Liver (tissue), 9 donors: ENCODE measurements around the gene KRTAP3-3. TPM values are rescaled to one million over a fixed set of nuclear protein-coding genes. Genes with fewer than 3 reads are reported as not detected.

Source experiments
- DNase-seq: peaks from one replicate; pipeline ENCODE4 v3.0.0-alpha.2; 2017; ENCODE audit warnings: low spot score
- H3K27ac ChIP-seq, 2 donors: one replicate each; pipeline ENCODE4 v1.7.0; 2013; ENCODE audit warnings: inconsistent platforms in 2 of 2, low read length in 2 of 2, control low read depth in 1 of 2, low read depth in 1 of 2, mild to moderate bottlenecking in 1 of 2
- H3K27me3 ChIP-seq, 4 donors: one replicate each; pipeline versions ENCODE4 v1.6.1 to v1.7.0; 2013; ENCODE audit warnings: low read length in 3 of 4, inconsistent platforms in 1 of 4, mild to moderate bottlenecking in 1 of 4, moderate library complexity in 1 of 4; ENCODE audit not compliant: control insufficient read depth in 4 of 4, insufficient read depth in 4 of 4
- H3K36me3 ChIP-seq, 4 donors: one replicate each; pipeline versions ENCODE4 v1.6.1 to v1.7.0; 2013; ENCODE audit warnings: low read length in 3 of 4, mild to moderate bottlenecking in 3 of 4, low read depth in 1 of 4, moderate library complexity in 1 of 4; ENCODE audit not compliant: control insufficient read depth in 4 of 4, insufficient read depth in 3 of 4
- H3K4me1 ChIP-seq, 4 donors: one replicate each; pipeline versions ENCODE4 v1.6.1 to v1.7.0; 2013; ENCODE audit warnings: low read length in 3 of 4, mild to moderate bottlenecking in 3 of 4, moderate library complexity in 1 of 4; ENCODE audit not compliant: control insufficient read depth in 4 of 4, insufficient read depth in 4 of 4
- H3K4me3 ChIP-seq, 3 donors: one replicate each; pipeline versions ENCODE4 v1.6.1 to v1.7.0; 2013; ENCODE audit warnings: low read length in 3 of 3, control low read depth in 1 of 3, low read depth in 1 of 3, mild to moderate bottlenecking in 1 of 3
- H3K9ac ChIP-seq, 2 donors: one replicate each; pipeline ENCODE4 v1.7.0; 2013; ENCODE audit warnings: low read length in 2 of 2, mild to moderate bottlenecking in 2 of 2, moderate library complexity in 2 of 2, control low read depth in 1 of 2, low read depth in 1 of 2
- H3K9me3 ChIP-seq, 4 donors: one replicate each; pipeline versions ENCODE4 v1.6.1 to v1.7.0; 2013; ENCODE audit warnings: low read length in 3 of 4; ENCODE audit not compliant: control insufficient read depth in 4 of 4
- CTCF ChIP-seq: fragments of 150-350 bp; IDR thresholded peaks from 2 replicates; pipeline ENCODE4 v1.5.1; 2017; ENCODE audit warnings: improper control_type of control experiment, low read depth, low read length; ENCODE audit not compliant: missing input control
- EGR1 ChIP-seq, 2 donors: IDR thresholded peaks; 2 replicates each; pipeline ENCODE4 v1.6.1; 2016 to 2018; ENCODE audit warnings: antibody characterized with exemption in 2 of 2, low read depth in 2 of 2
- FOXA1 ChIP-seq: IDR thresholded peaks from 2 replicates; pipeline ENCODE4 v1.6.1; 2016; ENCODE audit warnings: antibody characterized with exemption
- FOXA2 ChIP-seq: IDR thresholded peaks from 2 replicates; pipeline ENCODE4 v1.6.1; 2016; ENCODE audit warnings: antibody characterized with exemption
- HNF4A ChIP-seq, 2 donors: conservative IDR thresholded peaks; 2 replicates each; pipeline ENCODE4 v1.6.1; 2016; ENCODE audit warnings: antibody characterized with exemption in 2 of 2, mild to moderate bottlenecking in 2 of 2
- JUND ChIP-seq, 2 donors: IDR thresholded peaks; 2 replicates each; pipeline ENCODE4 v1.6.1; 2016; ENCODE audit warnings: antibody characterized with exemption in 2 of 2
- NR2F2 ChIP-seq: IDR thresholded peaks from 2 replicates; pipeline ENCODE4 v1.6.1; 2016; ENCODE audit warnings: antibody characterized with exemption
- RAD21 ChIP-seq, 2 donors: IDR thresholded peaks; 2 replicates each; pipeline ENCODE4 v1.6.1; 2016; ENCODE audit warnings: antibody characterized with exemption in 2 of 2, mild to moderate bottlenecking in 2 of 2
- REST ChIP-seq: IDR thresholded peaks from 2 replicates; pipeline ENCODE4 v1.6.1; 2016; ENCODE audit warnings: antibody characterized with exemption, mild to moderate bottlenecking
- RXRA ChIP-seq, 2 donors: IDR thresholded peaks; 2 replicates each; pipeline ENCODE4 v1.6.1; 2017 to 2018; ENCODE audit warnings: antibody characterized with exemption in 2 of 2, mild to moderate bottlenecking in 1 of 2
- SP1 ChIP-seq: IDR thresholded peaks from 2 replicates; pipeline ENCODE4 v1.6.1; 2018; ENCODE audit warnings: antibody characterized with exemption, mild to moderate bottlenecking
- TAF1 ChIP-seq: conservative IDR thresholded peaks from 2 replicates; pipeline ENCODE4 v1.6.1; 2016; ENCODE audit warnings: antibody characterized with exemption, mild to moderate bottlenecking
- WGBS: extraction: QIAGEN DNeasy Blood & Tissue Kit; methylation state at CpG from one replicate; pipeline ENCODE4 v1.1.7; 2013; 5-methylcytosine and 5-hydroxymethylcytosine counted together
- polyA plus RNA-seq, 2 donors: library from polyadenylated mRNA; stranded (reverse) in 1 of 2; unstranded in 1 of 2; fragments of 200-250 nt in 1 of 2; fragments of >200 nt in 1 of 2; fragmentation: Nextera tagmentation in 1 of 2; extraction: Ambion mirVana in 1 of 2; gene quantifications; one replicate each; pipeline versions ENCODE4 v1.2.1 to v1.2.3, GENCODE V29; 2013 to 2015
- total RNA-seq, 2 donors: library from RNA; depleted of rRNA; stranded (reverse); fragments of >200 nt; gene quantifications; one replicate each; pipeline ENCODE4 v1.2.3, GENCODE V29; 2014
- TF ChIP-seq, protein P1 (sequence below): IDR thresholded peaks from 2 replicates; pipeline ENCODE4 v1.6.1; 2016; ENCODE audit warnings: antibody characterized with exemption
- TF ChIP-seq, protein P2 (sequence below): IDR thresholded peaks from 2 replicates; pipeline ENCODE4 v1.6.1; 2016; ENCODE audit warnings: antibody characterized with exemption
- donor health status: healthy.
- donor health status: healthy.
- donor health status: healthy.
- donor health status: healthy.
- donor health status: healthy.

KRTAP3-3 gene
- total and polyA plus RNA-seq, 4 donors, result not detected

DNA sequence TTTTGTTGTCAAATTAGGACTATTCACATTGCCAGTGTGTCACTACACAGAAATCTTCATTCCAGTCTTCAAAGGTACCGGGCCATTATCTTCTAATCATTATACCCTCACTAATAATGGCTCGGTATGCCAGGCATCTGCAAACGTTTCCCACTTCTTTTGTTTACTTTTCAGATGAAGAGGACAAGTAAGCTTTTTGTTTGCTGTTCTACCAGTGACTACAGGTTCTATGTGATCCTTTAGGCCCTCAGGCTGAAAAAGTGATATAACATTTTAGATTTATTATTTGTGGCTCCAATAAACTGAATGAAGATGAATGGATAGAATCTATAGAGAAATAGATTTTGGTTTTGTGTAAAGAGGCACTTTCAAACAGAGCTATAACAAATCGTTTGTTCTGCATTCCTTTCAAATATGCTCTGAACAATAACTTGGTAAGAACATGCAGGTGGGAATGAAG, 15.4 kb upstream of the KRTAP3-3 start:
- Histone ChIP-seq H3K9ac (no peak overlapping the region), H3K36me3 (no peaks in the 10 kb centered on the region), H3K4me1 (no peaks in the 10 kb centered on the region), H3K4me3 (no peak overlapping the region), H3K27me3 (peaks cover 0 to 2% (median 0%) of the 10 kb centered on the region in 4 donors), H3K9me3 (no peaks in the 10 kb centered on the region), H3K27ac (no peak overlapping the region)
- WGBS, result 42% methylated on average over 4 of the region's 4 CpGs
- no peak for DNase-seq
- TF ChIP-seq EGR1 (IDR thresholded peaks at IDR 0.05; ENCODE audit: low read depth in 2 of 2) (no peak), HNF4A (conservative IDR thresholded peaks at IDR 0.05) (no peak), FOXA1 (no peak), NR2F2 (no peak), RAD21 (IDR thresholded peaks at IDR 0.05) (no peak), RXRA (IDR thresholded peaks at IDR 0.05) (no peak), SP1 (no peak), CTCF (no peak)
- TF ChIP-seq, protein P1, sequence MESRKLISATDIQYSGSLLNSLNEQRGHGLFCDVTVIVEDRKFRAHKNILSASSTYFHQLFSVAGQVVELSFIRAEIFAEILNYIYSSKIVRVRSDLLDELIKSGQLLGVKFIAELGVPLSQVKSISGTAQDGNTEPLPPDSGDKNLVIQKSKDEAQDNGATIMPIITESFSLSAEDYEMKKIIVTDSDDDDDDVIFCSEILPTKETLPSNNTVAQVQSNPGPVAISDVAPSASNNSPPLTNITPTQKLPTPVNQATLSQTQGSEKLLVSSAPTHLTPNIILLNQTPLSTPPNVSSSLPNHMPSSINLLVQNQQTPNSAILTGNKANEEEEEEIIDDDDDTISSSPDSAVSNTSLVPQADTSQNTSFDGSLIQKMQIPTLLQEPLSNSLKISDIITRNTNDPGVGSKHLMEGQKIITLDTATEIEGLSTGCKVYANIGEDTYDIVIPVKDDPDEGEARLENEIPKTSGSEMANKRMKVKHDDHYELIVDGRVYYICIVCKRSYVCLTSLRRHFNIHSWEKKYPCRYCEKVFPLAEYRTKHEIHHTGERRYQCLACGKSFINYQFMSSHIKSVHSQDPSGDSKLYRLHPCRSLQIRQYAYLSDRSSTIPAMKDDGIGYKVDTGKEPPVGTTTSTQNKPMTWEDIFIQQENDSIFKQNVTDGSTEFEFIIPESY, result no peak

GRCh38 chr17:41008811-41009210, 14.8 kb upstream of the KRTAP3-3 start, which contains the start of gene KRTAP3-1:
Gene KRTAP3-1 (minus strand): TSS chr17:41009128. CDS start chr17:41009074, 54 bp downstream.
- no peak within 1 kb of the TSS for H3K9ac ChIP-seq
- no peaks in the 10 kb centered on the region for H3K4me1 ChIP-seq
- DNase-seq, result no peak
- H3K9me3 ChIP-seq, result no peaks in the 10 kb centered on the region
- no peak within 1 kb of the TSS for H3K4me3 ChIP-seq
- WGBS, result 77% methylated on average over 8 of the region's 8 CpGs
- no peak for TF ChIP-seq FOXA1
- TF ChIP-seq TAF1, result no peak
- TF ChIP-seq JUND (IDR thresholded peaks at IDR 0.05), result no peak
- TF ChIP-seq HNF4A (conservative IDR thresholded peaks at IDR 0.05), result no peak
- no peak for TF ChIP-seq REST
- TF ChIP-seq FOXA2, result no peak
- TF ChIP-seq RAD21 (IDR thresholded peaks at IDR 0.05), result no peak
- TF ChIP-seq CTCF, result no peak
- TF ChIP-seq, protein P2, sequence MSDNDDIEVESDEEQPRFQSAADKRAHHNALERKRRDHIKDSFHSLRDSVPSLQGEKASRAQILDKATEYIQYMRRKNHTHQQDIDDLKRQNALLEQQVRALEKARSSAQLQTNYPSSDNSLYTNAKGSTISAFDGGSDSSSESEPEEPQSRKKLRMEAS, result no peak
- no peak for TF ChIP-seq SP1
- no peak for TF ChIP-seq NR2F2
- TF ChIP-seq EGR1 (IDR thresholded peaks at IDR 0.05; ENCODE audit: low read depth in 2 of 2), result no peak
- no peak within 1 kb of the TSS for H3K27ac ChIP-seq
- no peaks in the 10 kb centered on the region for H3K36me3 ChIP-seq
- H3K27me3 ChIP-seq, result peaks cover 0 to 3% (median 0%) of the 10 kb centered on the region in 4 donors
